SK-N-SH (cell line): Measurements from ENCODE around the gene ME3. TPM values are rescaled to one million over a fixed set of nuclear protein-coding genes. Genes with fewer than 3 reads are reported as not detected.

ENCODE experiments used
- CTCF ChIA-PET: fragments of 300-600, 350-600 bp; formaldehyde crosslinking; extraction: SDS; loops from one replicate; lab custom pipeline; 2021; lab: Yijun Ruan, JAX
- POLR2A ChIA-PET: fragments of 350-600 bp; sonication (Branson Sonifier 250); formaldehyde crosslinking; extraction: SDS; loops from one replicate; lab custom pipeline; 2020; ENCODE audit warnings: antibody characterized with exemption, inconsistent platforms; lab: Yijun Ruan, JAX
- DNase-seq: peaks from one replicate; pipeline ENCODE4 v3.0.0; 2012
- H2AFZ ChIP-seq: fragments of 200-600 bp; sonication (generic); 2 replicates; pipeline ENCODE4 v1.8.1; 2016; ENCODE audit warnings: antibody characterized with exemption, mild to moderate bottlenecking, low read depth
- H3F3A ChIP-seq: fragments of 200-600 bp; sonication (generic); replicated peaks from 2 replicates; pipeline ENCODE3; 2016; ENCODE audit warnings: antibody characterized with exemption, mild to moderate bottlenecking; ENCODE audit not compliant: insufficient read depth
- H3K27ac ChIP-seq, 2 experiments: fragments of 200-500 bp in 1 of 2; fragments of 200-600 bp in 1 of 2; sonication (Bioruptor generic) in 1 of 2; sonication (generic), shearing (Covaris generic) in 1 of 2; 2 replicates each; pipeline versions ENCODE4 v1.5.1 to v1.6.1; 2014 to 2016; ENCODE audit warnings: low read depth in 2 of 2, inconsistent platforms in 1 of 2, low read length in 1 of 2, mild to moderate bottlenecking in 1 of 2, mixed read lengths in 1 of 2
- H3K27me3 ChIP-seq: fragments of 200-600 bp; sonication (generic), shearing (Covaris generic); 2 replicates; pipeline ENCODE4 v1.6.1; 2016; ENCODE audit warnings: mixed run types; ENCODE audit not compliant: insufficient read depth
- H3K36me3 ChIP-seq, 2 experiments: fragments of 200-500 bp in 1 of 2; fragments of 200-600 bp in 1 of 2; sonication (Bioruptor generic) in 1 of 2; sonication (generic) in 1 of 2; replicated peaks in 1 of 2; 2 replicates each; pipeline versions ENCODE3 to v1.5.1; 2014 to 2016; ENCODE audit warnings: low read length in 1 of 2, mild to moderate bottlenecking in 1 of 2; ENCODE audit not compliant: insufficient read depth in 2 of 2, control insufficient read depth in 1 of 2
- H3K4me1 ChIP-seq, 2 experiments: fragments of 200-500 bp in 1 of 2; fragments of 200-600 bp in 1 of 2; sonication (Bioruptor generic) in 1 of 2; sonication (generic), shearing (Covaris generic) in 1 of 2; 2 replicates each; pipeline versions ENCODE4 v1.5.1 to v1.6.1; 2014 to 2016; ENCODE audit warnings: low read depth in 1 of 2, low read length in 1 of 2, mixed run types in 1 of 2; ENCODE audit not compliant: insufficient read depth in 2 of 2, control insufficient read depth in 1 of 2
- H3K4me2 ChIP-seq: fragments of 200-600 bp; sonication (generic), shearing (Covaris generic); 2 replicates; pipeline ENCODE4 v1.6.1; 2017; ENCODE audit warnings: mixed run types
- H3K4me3 ChIP-seq, 2 experiments: fragments of 200-500 bp in 1 of 2; fragments of 200-600 bp in 1 of 2; sonication (Bioruptor generic) in 1 of 2; sonication (generic), shearing (Covaris generic) in 1 of 2; 2 replicates each; pipeline versions ENCODE4 v1.5.1 to v1.8.1; 2014 to 2016; ENCODE audit warnings: low read depth in 2 of 2, inconsistent platforms in 1 of 2, low read length in 1 of 2, mild to moderate bottlenecking in 1 of 2, mixed read lengths in 1 of 2, moderate library complexity in 1 of 2
- H3K79me2 ChIP-seq: fragments of 200-600 bp; sonication (generic); 2 replicates; pipeline ENCODE4 v1.8.1; 2017; ENCODE audit warnings: mild to moderate bottlenecking; ENCODE audit not compliant: insufficient read depth
- H3K9ac ChIP-seq: fragments of 200-600 bp; sonication (generic); 2 replicates; pipeline ENCODE4 v1.6.1; 2017; ENCODE audit warnings: mixed run types
- H3K9me2 ChIP-seq: fragments of 200-600 bp; sonication (generic); 2 replicates; pipeline ENCODE4 v1.6.1; 2017; ENCODE audit warnings: mixed run types
- H3K9me3 ChIP-seq: fragments of 200-600 bp; sonication (generic); 2 replicates; pipeline ENCODE4 v1.6.1; 2017; ENCODE audit warnings: mixed run types, mild to moderate bottlenecking, moderate library complexity
- H4K20me1 ChIP-seq: fragments of 200-600 bp; sonication (generic); 2 replicates; pipeline ENCODE4 v1.6.1; 2017; ENCODE audit warnings: mild to moderate bottlenecking, mixed run types; ENCODE audit not compliant: insufficient read depth
- FOSL2 ChIP-seq: IDR thresholded peaks from 2 replicates; pipeline ENCODE4 v1.4.0; 2012; ENCODE audit warnings: low read depth, mild to moderate bottlenecking, moderate library complexity, borderline replicate concordance
- GATA2 ChIP-seq: sonication (generic); formaldehyde crosslinking; IDR thresholded peaks from 2 replicates; pipeline ENCODE4 v1.5.0; 2020; ENCODE audit warnings: mild to moderate bottlenecking, missing genetic modification reagents
- JUND ChIP-seq: IDR thresholded peaks from 2 replicates; pipeline ENCODE4 v1.4.0; 2012
- MAX ChIP-seq: IDR thresholded peaks from 2 replicates; pipeline ENCODE4 v1.4.0; 2012; ENCODE audit warnings: low read depth
- NFIC ChIP-seq: IDR thresholded peaks from 2 replicates; pipeline ENCODE4 v1.4.0; 2012; ENCODE audit warnings: borderline replicate concordance
- NRF1 ChIP-seq: IDR thresholded peaks from 2 replicates; pipeline ENCODE4 v1.6.1; 2012; ENCODE audit warnings: low read depth, mild to moderate bottlenecking, low read length
- POLR2AphosphoS5 ChIP-seq: IDR thresholded peaks from 2 replicates; pipeline ENCODE4 v1.6.1; 2012; ENCODE audit warnings: low read depth, low read length
- REST ChIP-seq: IDR thresholded peaks from 2 replicates; pipeline ENCODE4 v1.6.1; 2012; ENCODE audit warnings: mild to moderate bottlenecking, low read depth, low read length, moderate library complexity
- RXRA ChIP-seq: IDR thresholded peaks from 2 replicates; pipeline ENCODE4 v1.4.0; 2012; ENCODE audit warnings: low read depth, mild to moderate bottlenecking, borderline replicate concordance
- TCF12 ChIP-seq: IDR thresholded peaks from 2 replicates; pipeline ENCODE4 v1.4.0; 2012
- USF1 ChIP-seq: IDR thresholded peaks from 2 replicates; pipeline ENCODE4 v1.4.0; 2012; ENCODE audit warnings: low read depth, borderline replicate concordance
- YY1 ChIP-seq: IDR thresholded peaks from 2 replicates; pipeline ENCODE4 v1.4.0; 2012; ENCODE audit warnings: low read depth, mild to moderate bottlenecking
- ZBTB33 ChIP-seq: IDR thresholded peaks from 2 replicates; pipeline ENCODE4 v1.4.0; 2012; ENCODE audit warnings: low read depth, borderline replicate concordance
- WGBS: methylation state at CpG from one replicate; pipeline ENCODE4 v1.1.6; 2017; ENCODE audit warnings: low lambda C conversion rate; 5-methylcytosine and 5-hydroxymethylcytosine counted together
- polyA plus RNA-seq, 3 experiments: library from polyadenylated mRNA; depleted of rRNA; stranded (reverse); fragments of >200 nt; gene quantifications; 2 replicates each; pipeline ENCODE4 v1.2.3, GENCODE V29; 2012

Gene ME3
- polyA plus RNA-seq, 1 of the 3 experiments (the other 2 are of a cell fraction) = 22.0 TPM

- ChIA-PET POLR2A (no interaction called here), CTCF (interaction anchor here (1.4 kb wide), 1 partner anchor 9 kb away, joined by 3 read pairs; no protein-coding TSS in a partner anchor)
- Histone ChIP-seq H3K27ac (no peak overlapping the region), H3K4me1 (peaks cover 0 to 7% of the 10 kb centered on the region in 2 experiments; a peak in 1 of 4 replicates), H3K9me3 (no peaks in the 10 kb centered on the region), H3K9me2 (no peaks in the 10 kb centered on the region), H4K20me1 (no peaks in the 10 kb centered on the region), H3K36me3 (no peaks in the 10 kb centered on the region), H3K4me3 (no peak overlapping the region), H3K79me2 (no peaks in the 10 kb centered on the region), H2AFZ (no peak overlapping the region), H3K27me3 (no peaks in the 10 kb centered on the region), H3K9ac (no peak overlapping the region)
- no peak for DNase-seq
- TF ChIP-seq YY1 (no peak), GATA2 (CRISPR knock-in tag) (no peak), RXRA (no peak), USF1 (no peak), ZBTB33 (no peak)
- TF ChIP-seq, all 33 proteins: peak for 0
- Histone ChIP-seq H3F3A (no peaks in the 10 kb centered on the region), H3K4me2 (no peak overlapping the region; the same call in 1 of the 2 replicates)
Observed at GRCh38 chr11:86397351-86397750, 275.1 kb downstream of the ME3 start.

GRCh38 chr11:86396396-86396795 lies 276.0 kb downstream of the ME3 start:
- Histone ChIP-seq H3K4me3 (no peak overlapping the region), H3K27me3 (no peaks in the 10 kb centered on the region), H4K20me1 (no peaks in the 10 kb centered on the region), H3K9me2 (no peaks in the 10 kb centered on the region), H3K9ac (no peak overlapping the region), H3F3A (no peaks in the 10 kb centered on the region), H3K27ac (no peak overlapping the region), H3K36me3 (no peaks in the 10 kb centered on the region), H3K9me3 (no peaks in the 10 kb centered on the region), H3K4me1 (peaks cover 0 to 7% of the 10 kb centered on the region in 2 experiments; a peak in 1 of 4 replicates), H2AFZ (no peak overlapping the region), H3K79me2 (no peaks in the 10 kb centered on the region), H3K4me2 (no peak overlapping the region; the same call in 1 of the 2 replicates)
- no peak for DNase-seq
- WGBS = 68% methylated on average over 2 of the region's 2 CpGs
- TF ChIP-seq REST (no peak), NRF1 (no peak), MAX (no peak), FOSL2 (peak; percentile 56; the same call in 1 of the 2 replicates), NFIC (no peak), USF1 (no peak), TCF12 (no peak), JUND (peak; percentile 46; the same call in 1 of the 2 replicates), POLR2AphosphoS5 (no peak), YY1 (no peak)
- ChIA-PET POLR2A (interaction anchor here (0.7 kb wide), 1 partner anchor 39 kb away, joined by 3 read pairs; no protein-coding TSS in a partner anchor), CTCF (interaction anchor here (1.4 kb wide), 1 partner anchor 10 kb away, joined by 3 read pairs; no protein-coding TSS in a partner anchor)
